Spleen (tissue), 11 donors: ENCODE data around the gene MICAL2. TPM values are rescaled to one million over a fixed set of nuclear protein-coding genes. Genes with fewer than 3 reads are reported as not detected.

Experiments
- DNase-seq: peaks from one replicate; pipeline ENCODE4 v3.0.0-alpha.2; 2020
- H3K27ac ChIP-seq, 8 donors: fragments of 200-600 bp; sonication (generic) in 7 of 8; 1 replicate in 4 of 8; 2 replicates in 4 of 8; pipeline versions ENCODE4 v1.5.0 to v1.8.0; 2016 to 2021; ENCODE audit warnings: inconsistent platforms in 4 of 8, mild to moderate bottlenecking in 4 of 8, moderate library complexity in 1 of 8
- H3K27me3 ChIP-seq, 7 donors: fragments of 200-600 bp; sonication (generic) in 6 of 7; replicated peaks in 1 of 7; 1 replicate in 4 of 7; 2 replicates in 3 of 7; pipeline versions ENCODE4 v1.5.0 to v1.8.0; 2016 to 2021; ENCODE audit warnings: inconsistent platforms in 3 of 7, mild to moderate bottlenecking in 1 of 7
- H3K36me3 ChIP-seq, 6 donors: fragments of 200-600 bp; sonication (generic) in 5 of 6; 1 replicate in 4 of 6; 2 replicates in 2 of 6; pipeline versions ENCODE4 v1.5.0 to v1.8.0; 2016 to 2021; ENCODE audit warnings: inconsistent platforms in 2 of 6
- H3K4me1 ChIP-seq, 6 donors: fragments of 200-600 bp; sonication (generic) in 5 of 6; 1 replicate in 3 of 6; 2 replicates in 3 of 6; pipeline versions ENCODE4 v1.5.0 to v1.8.0; 2016 to 2021; ENCODE audit warnings: inconsistent platforms in 3 of 6
- H3K4me3 ChIP-seq, 8 donors: fragments of 200-600 bp; sonication (generic) in 7 of 8; 1 replicate in 4 of 8; 2 replicates in 4 of 8; pipeline versions ENCODE4 v1.5.0 to v1.8.0; 2016 to 2021; ENCODE audit warnings: inconsistent platforms in 4 of 8, mild to moderate bottlenecking in 4 of 8, moderate library complexity in 2 of 8
- H3K9me3 ChIP-seq, 8 donors: fragments of 200-600 bp; sonication (generic) in 7 of 8; 1 replicate in 4 of 8; 2 replicates in 4 of 8; pipeline versions ENCODE4 v1.5.0 to v1.8.0; 2016 to 2021; ENCODE audit warnings: inconsistent platforms in 4 of 8
- CTCF ChIP-seq, 11 experiments: fragments of 200-600 bp in 7 of 11; fragments of 450-650 bp in 4 of 11; sonication (generic) in 4 of 11; IDR thresholded peaks in 8 of 11; conservative IDR thresholded peaks in 3 of 11; 1 replicate in 7 of 11; 2 replicates in 4 of 11; pipeline versions ENCODE4 v1.4.0 to v1.8.0; 2016 to 2021; ENCODE audit warnings: antibody characterized with exemption in 11 of 11, inconsistent platforms in 4 of 11, mild to moderate bottlenecking in 1 of 11
- POLR2A ChIP-seq, 3 donors: fragments of 450-650 bp; IDR thresholded peaks; one replicate each; pipeline ENCODE4 v1.5.1; 2017; ENCODE audit warnings: antibody characterized with exemption in 3 of 3, mild to moderate bottlenecking in 1 of 3
- POLR2AphosphoS5 ChIP-seq, 3 donors: sonication (generic); formaldehyde crosslinking; IDR thresholded peaks; one replicate each; pipeline ENCODE4 v1.5.1; 2017; ENCODE audit warnings: antibody characterized with exemption in 3 of 3
- whole genome bisulfite sequencing, 5 donors: extraction: QIAGEN DNeasy Blood & Tissue Kit in 3 of 5; methylation state at CpG; one replicate each; pipeline versions ENCODE4 v1.1.5 to v1.1.7; 2013 to 2018; 5-methylcytosine and 5-hydroxymethylcytosine counted together
- intact Hi-C: fragments of 100-400 bp; cut with DNase I; formaldehyde crosslinking; loops from one replicate; pipeline ENCODE4 v1.15.0; 2023; ENCODE audit warnings: low total_unique reads
- polyA plus RNA-seq, 3 donors: library from polyadenylated mRNA; stranded (reverse); fragments of 200-250 nt; gene quantifications; one replicate each; pipeline ENCODE4 v1.2.1, GENCODE V29; 2013
- total RNA-seq, 7 donors: library from RNA; depleted of rRNA in 3 of 7; stranded (reverse); fragments of >200 nt in 3 of 7; fragmentation: NEBNext Ultra II Directional in 4 of 7; extraction: Animal tissue kit (Norgen Biotek cat#: 25700) in 4 of 7; gene quantifications; one replicate each; pipeline versions ENCODE4 v1.1.0 to v1.2.1, GENCODE V29; 2016 to 2021
- donor health status: healthy with polysubstance abuse.
- donor health status: DM: no; HTN: no; CAD: no; lungs with moderate emphysema.
- donor health status: DM: no; HTN: no; CAD: no.
- donor health status: Bipolar disorder and iron deficiency.
- donor health status: healthy.
- donor health status: DM: no; HTN: no; CAD: no.
- donor health status: DM: yes; HTN: yes; CAD: no.

The MICAL2 gene
- total and polyA plus RNA-seq, 10 donors = 1.9 to 50.8 (median 32.3) TPM

- intact Hi-C loops = loop anchor here (10.0 kb wide), 1 partner anchor 494 kb away; no protein-coding TSS in a partner anchor
- no peaks in the 10 kb centered on the region for H3K9me3 ChIP-seq
- H3K27ac ChIP-seq = no peak overlapping the region
- DNase-seq = no peak
- WGBS, 5 donors = 89 to 94% (median 89%) methylated on average over 13 to 14 of the region's 14 CpGs
- H3K4me1 ChIP-seq = peaks cover 0 to 33% (median 14%) of the 10 kb centered on the region in 6 donors
- TF ChIP-seq CTCF (IDR thresholded peaks at IDR 0.05 in 8 of 11, conservative IDR thresholded peaks at IDR 0.05 in 3 of 11) (peak in 1 of 11 experiments; percentile 6), POLR2AphosphoS5 (IDR thresholded peaks at IDR 0.05) (no peak)
- H3K27me3 ChIP-seq = no peaks in the 10 kb centered on the region
- no peaks in the 10 kb centered on the region for H3K36me3 ChIP-seq
- no peak overlapping the region for H3K4me3 ChIP-seq
Observed at GRCh38 chr11:12288931-12289666, 178.7 kb downstream of the MICAL2 start.

GRCh38 chr11:12289667-12290476 is 179.5 kb downstream of the MICAL2 start:
- intact Hi-C loops = loop anchor here (10.0 kb wide), 1 partner anchor 495 kb away; no protein-coding TSS in a partner anchor
- WGBS, 5 donors = 77 to 81% (median 79%) methylated on average over 7 of the region's 7 CpGs

GRCh38 chr11:12290477-12290922 is 180.1 kb downstream of the MICAL2 start:
- Histone ChIP-seq H3K4me3 (no peak overlapping the region), H3K9me3 (no peaks in the 10 kb centered on the region), H3K4me1 (peaks cover 0 to 27% (median 12%) of the 10 kb centered on the region in 6 donors), H3K27ac (no peak overlapping the region), H3K27me3 (no peaks in the 10 kb centered on the region), H3K36me3 (no peaks in the 10 kb centered on the region)
- WGBS, 5 donors = 70 to 81% (median 76%) methylated on average over 14 of the region's 14 CpGs
- no peak for TF ChIP-seq CTCF (IDR thresholded peaks at IDR 0.05 in 8 of 11, conservative IDR thresholded peaks at IDR 0.05 in 3 of 11)
- TF ChIP-seq POLR2A (IDR thresholded peaks at IDR 0.05) = no peak
- TF ChIP-seq POLR2AphosphoS5 (IDR thresholded peaks at IDR 0.05) = no peak
- no peak for DNase-seq
- intact Hi-C loops = no loop called here

More at GRCh38 chr11:12289667-12290476, 179.5 kb downstream of the MICAL2 start:
- no peak for TF ChIP-seq CTCF (IDR thresholded peaks at IDR 0.05 in 8 of 11, conservative IDR thresholded peaks at IDR 0.05 in 3 of 11)
- TF ChIP-seq POLR2A (IDR thresholded peaks at IDR 0.05) = no peak
- no peak for TF ChIP-seq POLR2AphosphoS5 (IDR thresholded peaks at IDR 0.05)
- Histone ChIP-seq H3K9me3 (no peaks in the 10 kb centered on the region), H3K36me3 (no peaks in the 10 kb centered on the region), H3K27ac (no peak overlapping the region), H3K4me1 (peaks cover 0 to 32% (median 14%) of the 10 kb centered on the region in 6 donors), H3K4me3 (no peak overlapping the region), H3K27me3 (no peaks in the 10 kb centered on the region)
- no peak for DNase-seq

- Histone ChIP-seq H3K4me1 (peaks cover 0 to 19% (median 8%) of the 10 kb centered on the region in 6 donors), H3K27ac (no peak overlapping the region), H3K27me3 (no peaks in the 10 kb centered on the region), H3K9me3 (no peaks in the 10 kb centered on the region), H3K36me3 (no peaks in the 10 kb centered on the region), H3K4me3 (no peak overlapping the region)
- no peak for DNase-seq
- intact Hi-C loops = no loop called here
- TF ChIP-seq CTCF (IDR thresholded peaks at IDR 0.05 in 8 of 11, conservative IDR thresholded peaks at IDR 0.05 in 3 of 11) = no peak
- TF ChIP-seq POLR2AphosphoS5 (IDR thresholded peaks at IDR 0.05) = no peak
- TF ChIP-seq POLR2A (IDR thresholded peaks at IDR 0.05) = no peak
- 69 to 79% (median 77%) methylated on average over 4 of the region's 4 CpGs for WGBS, 5 donors
Observed at GRCh38 chr11:12291313-12291712, 180.9 kb downstream of the MICAL2 start.
